MG63 (cell line): ENCODE measurements around the gene METAP2. TPM values are rescaled to one million over a fixed set of nuclear protein-coding genes. Genes with fewer than 3 reads are reported as not detected.

ENCODE experiments used
- DNase-seq: peaks from one replicate; pipeline ENCODE4 v3.0.0-alpha.2; 2020
- H3K27me3 ChIP-seq: fragments of 250-450 bp; sonication (Bioruptor Pico); 2 replicates; pipeline ENCODE4 v1.5.1; 2020; ENCODE audit warnings: mild to moderate bottlenecking, moderate library complexity
- H3K36me3 ChIP-seq: fragments of 250-450 bp; sonication (Bioruptor Pico); 2 replicates; pipeline ENCODE4 v1.5.1; 2020; ENCODE audit warnings: mild to moderate bottlenecking, moderate library complexity
- H3K4me3 ChIP-seq: fragments of 250-450 bp; sonication (Bioruptor Pico); 2 replicates; pipeline ENCODE4 v1.5.1; 2020; ENCODE audit warnings: mild to moderate bottlenecking, moderate library complexity
- H3K9me3 ChIP-seq: fragments of 250-450 bp; sonication (Bioruptor Pico); 2 replicates; pipeline ENCODE4 v1.5.1; 2020; ENCODE audit warnings: mild to moderate bottlenecking, moderate library complexity
- total RNA-seq: library from RNA; depleted of rRNA; stranded (reverse); fragments of >200 nt; shearing (Covaris generic); gene quantifications from 2 replicates; pipeline ENCODE4 v1.2.3, GENCODE V29; 2014; ENCODE audit warnings: low replicate concordance

Gene METAP2
- total RNA-seq, 1 experiment from 2014 or later: 80.8 TPM

GRCh38 chr12:95494888-95495287, 20.9 kb downstream of the METAP2 start:
- Histone ChIP-seq H3K4me3 (no peak overlapping the region), H3K36me3 (peaks cover 83% of the 10 kb centered on the region), H3K27me3 (no peaks in the 10 kb centered on the region), H3K9me3 (no peaks in the 10 kb centered on the region)
- DNase-seq: no peak

- DNase-seq: no peak
- no peaks in the 10 kb centered on the region for H3K27me3 ChIP-seq
- H3K9me3 ChIP-seq: no peaks in the 10 kb centered on the region
- H3K36me3 ChIP-seq: peaks cover 84% of the 10 kb centered on the region
- no peak overlapping the region for H3K4me3 ChIP-seq
These were observed 21.5 kb downstream of the METAP2 start for GRCh38 chr12:95495433-95495832.

- H3K36me3 ChIP-seq: peaks cover 75% of the 10 kb centered on the region
- H3K4me3 ChIP-seq: no peak overlapping the region
- no peak for DNase-seq
- no peaks in the 10 kb centered on the region for H3K27me3 ChIP-seq
- no peaks in the 10 kb centered on the region for H3K9me3 ChIP-seq
These were observed 23.1 kb downstream of the METAP2 start for GRCh38 chr12:95497031-95497430.

- H3K36me3 ChIP-seq: peaks cover 79% of the 10 kb centered on the region
These were observed 25.0 kb downstream of the METAP2 start for GRCh38 chr12:95498968-95499367.

GRCh38 chr12:95499772-95500171, 25.8 kb downstream of the METAP2 start:
- H3K27me3 ChIP-seq: no peaks in the 10 kb centered on the region
- H3K9me3 ChIP-seq: no peaks in the 10 kb centered on the region
- H3K36me3 ChIP-seq: peaks cover 79% of the 10 kb centered on the region
- H3K4me3 ChIP-seq: no peak overlapping the region
- no peak for DNase-seq

More at GRCh38 chr12:95498968-95499367, 25.0 kb downstream of the METAP2 start:
- no peak overlapping the region for H3K4me3 ChIP-seq
- H3K9me3 ChIP-seq: no peaks in the 10 kb centered on the region
- no peak for DNase-seq
- no peaks in the 10 kb centered on the region for H3K27me3 ChIP-seq

- peaks cover 74% of the 10 kb centered on the region for H3K36me3 ChIP-seq
- H3K4me3 ChIP-seq: no peak overlapping the region
- H3K27me3 ChIP-seq: no peaks in the 10 kb centered on the region
- no peaks in the 10 kb centered on the region for H3K9me3 ChIP-seq
- DNase-seq: no peak
These were observed 30.2 kb downstream of the METAP2 start for GRCh38 chr12:95504140-95504539.

- Histone ChIP-seq H3K27me3 (no peaks in the 10 kb centered on the region), H3K9me3 (no peaks in the 10 kb centered on the region), H3K4me3 (no peak overlapping the region), H3K36me3 (peaks cover 73% of the 10 kb centered on the region)
- no peak for DNase-seq
These were observed 31.1 kb downstream of the METAP2 start for GRCh38 chr12:95505039-95505438.

GRCh38 chr12:95506707-95507523, 33.0 kb downstream of the METAP2 start:
- peak; percentile 4 for DNase-seq
- no peaks in the 10 kb centered on the region for H3K9me3 ChIP-seq
- H3K4me3 ChIP-seq: no peak overlapping the region
- peaks cover 83% of the 10 kb centered on the region for H3K36me3 ChIP-seq
- no peaks in the 10 kb centered on the region for H3K27me3 ChIP-seq

- Histone ChIP-seq H3K36me3 (peaks cover 88% of the 10 kb centered on the region), H3K4me3 (no peak overlapping the region), H3K9me3 (no peaks in the 10 kb centered on the region), H3K27me3 (no peaks in the 10 kb centered on the region)
- DNase-seq: no peak
These were observed 35.3 kb downstream of the METAP2 start for GRCh38 chr12:95509300-95509699.

- Histone ChIP-seq H3K4me3 (no peak overlapping the region), H3K9me3 (no peaks in the 10 kb centered on the region), H3K27me3 (no peaks in the 10 kb centered on the region), H3K36me3 (peaks cover 88% of the 10 kb centered on the region)
- no peak for DNase-seq
These were observed 38.0 kb downstream of the METAP2 start for GRCh38 chr12:95511977-95512376.

- Histone ChIP-seq H3K9me3 (no peaks in the 10 kb centered on the region), H3K36me3 (peaks cover 78% of the 10 kb centered on the region), H3K4me3 (no peak overlapping the region), H3K27me3 (no peaks in the 10 kb centered on the region)
- no peak for DNase-seq
These were observed 39.6 kb downstream of the METAP2 start for GRCh38 chr12:95513599-95513998.

GRCh38 chr12:95515197-95515596, 41.2 kb downstream of the METAP2 start:
- Histone ChIP-seq H3K27me3 (no peaks in the 10 kb centered on the region), H3K36me3 (peaks cover 65% of the 10 kb centered on the region), H3K4me3 (no peak overlapping the region), H3K9me3 (no peaks in the 10 kb centered on the region)
- no peak for DNase-seq

GRCh38 chr12:95516757-95517156, 42.8 kb downstream of the METAP2 start:
- Histone ChIP-seq H3K36me3 (peaks cover 52% of the 10 kb centered on the region), H3K27me3 (no peaks in the 10 kb centered on the region), H3K9me3 (no peaks in the 10 kb centered on the region), H3K4me3 (no peak overlapping the region)
- no peak for DNase-seq

GRCh38 chr12:95517246-95517645, 43.3 kb downstream of the METAP2 start:
- Histone ChIP-seq H3K4me3 (no peak overlapping the region), H3K9me3 (no peaks in the 10 kb centered on the region), H3K36me3 (peaks cover 47% of the 10 kb centered on the region), H3K27me3 (no peaks in the 10 kb centered on the region)
- DNase-seq: no peak

GRCh38 chr12:95518944-95519343, 45.0 kb downstream of the METAP2 start:
- Histone ChIP-seq H3K9me3 (no peaks in the 10 kb centered on the region), H3K4me3 (no peak overlapping the region), H3K27me3 (no peaks in the 10 kb centered on the region), H3K36me3 (peaks cover 30% of the 10 kb centered on the region)
- no peak for DNase-seq

- H3K4me3 ChIP-seq: no peak overlapping the region
- peaks cover 12% of the 10 kb centered on the region for H3K36me3 ChIP-seq
- no peaks in the 10 kb centered on the region for H3K9me3 ChIP-seq
- no peak for DNase-seq
- no peaks in the 10 kb centered on the region for H3K27me3 ChIP-seq
These were observed 46.9 kb downstream of the METAP2 start for GRCh38 chr12:95520816-95521215.

GRCh38 chr12:95522692-95523091, 48.7 kb downstream of the METAP2 start:
- Histone ChIP-seq H3K4me3 (no peak overlapping the region), H3K36me3 (no peaks in the 10 kb centered on the region; the same call in 1 of the 2 replicates), H3K27me3 (no peaks in the 10 kb centered on the region), H3K9me3 (no peaks in the 10 kb centered on the region)
- no peak for DNase-seq

GRCh38 chr12:95528431-95528830, 54.5 kb downstream of the METAP2 start:
- H3K9me3 ChIP-seq: no peaks in the 10 kb centered on the region
- H3K27me3 ChIP-seq: no peaks in the 10 kb centered on the region
- no peak overlapping the region for H3K4me3 ChIP-seq
- H3K36me3 ChIP-seq: no peaks in the 10 kb centered on the region
- DNase-seq: no peak
